Measurements from ENCODE around the gene PRKAG2. TPM values are rescaled to one million over a fixed set of nuclear protein-coding genes. Genes with fewer than 3 reads are reported as not detected.
A peak's percentile ranks its signal among the peaks of the same experiment; 100 is the strongest.

Gene PRKAG2
- total RNA-seq, 2 experiments from 2014 or later = 23.5 to 25.6 TPM

- Mint-ChIP-seq H3K36me3 (no peaks in the 10 kb centered on the region), H3K27ac (no peak overlapping the region), H3K4me3 (no peak overlapping the region), H3K4me1 (ENCODE audit: low read depth) (no peaks in the 10 kb centered on the region), H3K27me3 (peaks cover 18% of the 10 kb centered on the region), H3K9me3 (no peaks in the 10 kb centered on the region)
- POLR2A ChIA-PET = no interaction called here
- DNase-seq = no peak
- CTCF ChIA-PET = no interaction called here
- intact Hi-C loops (cut with micrococcal nuclease) = no loop called here
These were observed 12.8 kb upstream of the PRKAG2 start for GRCh38 chr7:151889406-151890354.

- DNase-seq = no peak
- ChIA-PET POLR2A (no interaction called here), CTCF (no interaction called here)
- no peaks in the 10 kb centered on the region for H3K4me1 Mint-ChIP-seq (ENCODE audit: low read depth)
- H3K36me3 Mint-ChIP-seq = no peaks in the 10 kb centered on the region
- H3K9me3 Mint-ChIP-seq = no peaks in the 10 kb centered on the region
- intact Hi-C loops (cut with micrococcal nuclease) = no loop called here
- no peak overlapping the region for H3K27ac Mint-ChIP-seq
- H3K4me3 Mint-ChIP-seq = no peak overlapping the region
- peaks cover 18% of the 10 kb centered on the region for H3K27me3 Mint-ChIP-seq
These were observed 11.5 kb upstream of the PRKAG2 start for GRCh38 chr7:151888079-151889067.

- Mint-ChIP-seq H3K27me3 (peaks cover 14% of the 10 kb centered on the region), H3K9me3 (no peaks in the 10 kb centered on the region), H3K36me3 (no peaks in the 10 kb centered on the region), H3K4me3 (no peak overlapping the region), H3K4me1 (ENCODE audit: low read depth) (no peaks in the 10 kb centered on the region), H3K27ac (no peak overlapping the region)
- ChIA-PET POLR2A (no interaction called here), CTCF (no interaction called here)
- intact Hi-C loops (cut with micrococcal nuclease) = no loop called here
- no peak for DNase-seq
These were observed 9.9 kb upstream of the PRKAG2 start for GRCh38 chr7:151886783-151887182.

- ChIA-PET CTCF (no interaction called here), POLR2A (no interaction called here)
- H3K27ac Mint-ChIP-seq = no peak overlapping the region
- H3K9me3 Mint-ChIP-seq = no peaks in the 10 kb centered on the region
- H3K27me3 Mint-ChIP-seq = peaks cover 9% of the 10 kb centered on the region
- H3K36me3 Mint-ChIP-seq = no peaks in the 10 kb centered on the region
- H3K4me1 Mint-ChIP-seq (ENCODE audit: low read depth) = no peaks in the 10 kb centered on the region
- no peak for DNase-seq
- intact Hi-C loops (cut with micrococcal nuclease) = no loop called here
- no peak overlapping the region for H3K4me3 Mint-ChIP-seq
These were observed 8.3 kb upstream of the PRKAG2 start for GRCh38 chr7:151885202-151885580.

GRCh38 chr7:151884312-151885201, 7.6 kb upstream of the PRKAG2 start:
- H3K4me3 Mint-ChIP-seq = no peak overlapping the region
- no peaks in the 10 kb centered on the region for H3K4me1 Mint-ChIP-seq (ENCODE audit: low read depth)
- CTCF ChIA-PET = interaction anchor here (1.3 kb wide), 1 partner anchor 102 kb away, joined by 5 read pairs; no protein-coding TSS in a partner anchor
- POLR2A ChIA-PET = interaction anchor here (0.5 kb wide), 1 partner anchor 661 kb away, joined by 3 read pairs; no protein-coding TSS in a partner anchor
- no peak overlapping the region for H3K27ac Mint-ChIP-seq
- no peaks in the 10 kb centered on the region for H3K36me3 Mint-ChIP-seq
- intact Hi-C loops (cut with micrococcal nuclease) = no loop called here
- no peaks in the 10 kb centered on the region for H3K9me3 Mint-ChIP-seq
- no peak for DNase-seq
- peaks cover 9% of the 10 kb centered on the region for H3K27me3 Mint-ChIP-seq

DNA sequence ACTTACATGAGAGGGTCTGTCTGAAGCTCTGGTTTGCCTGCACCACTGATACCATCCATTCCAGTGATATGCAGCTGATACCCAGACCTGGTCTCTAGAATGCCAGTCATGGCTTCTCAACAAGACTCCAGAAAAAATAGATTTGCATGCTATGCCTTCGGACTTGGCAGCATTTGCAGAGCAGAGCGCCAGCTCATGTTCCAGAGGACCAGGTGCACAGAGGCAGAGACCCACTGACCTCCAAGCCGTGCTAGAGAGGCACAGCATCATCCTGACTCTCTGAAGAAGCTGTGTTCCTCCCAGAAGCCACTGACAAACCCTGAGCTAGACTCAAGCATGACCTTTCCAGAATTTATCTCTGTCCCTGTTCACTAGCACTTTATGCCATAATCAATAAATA, 6.9 kb upstream of the PRKAG2 start:
- ChIA-PET POLR2A (interaction anchor here (0.5 kb wide), 1 partner anchor 662 kb away, joined by 3 read pairs; no protein-coding TSS in a partner anchor), CTCF (interaction anchor here (1.3 kb wide), 1 partner anchor 101 kb away, joined by 5 read pairs; no protein-coding TSS in a partner anchor)
- no peaks in the 10 kb centered on the region for H3K36me3 Mint-ChIP-seq
- H3K27me3 Mint-ChIP-seq = peaks cover 9% of the 10 kb centered on the region
- no peak overlapping the region for H3K27ac Mint-ChIP-seq
- no peak for DNase-seq
- no peaks in the 10 kb centered on the region for H3K4me1 Mint-ChIP-seq (ENCODE audit: low read depth)
- intact Hi-C loops (cut with micrococcal nuclease) = no loop called here
- H3K4me3 Mint-ChIP-seq = no peak overlapping the region
- H3K9me3 Mint-ChIP-seq = no peaks in the 10 kb centered on the region

GRCh38 chr7:151882734-151883133, 5.8 kb upstream of the PRKAG2 start:
- DNase-seq = no peak
- intact Hi-C loops (cut with micrococcal nuclease) = no loop called here
- Mint-ChIP-seq H3K27me3 (peaks cover 9% of the 10 kb centered on the region), H3K4me3 (no peak overlapping the region), H3K36me3 (no peaks in the 10 kb centered on the region), H3K9me3 (no peaks in the 10 kb centered on the region), H3K4me1 (ENCODE audit: low read depth) (peaks cover 2% of the 10 kb centered on the region), H3K27ac (no peak overlapping the region)
- ChIA-PET POLR2A (no interaction called here), CTCF (interaction anchor here (1.0 to 1.5 kb wide), 2 partner anchors 100 to 102 kb away, joined by 3 to 5 read pairs; no protein-coding TSS in a partner anchor)

- Mint-ChIP-seq H3K27ac (no peak overlapping the region), H3K27me3 (peaks cover 4% of the 10 kb centered on the region), H3K9me3 (no peaks in the 10 kb centered on the region), H3K4me3 (no peak overlapping the region), H3K36me3 (no peaks in the 10 kb centered on the region), H3K4me1 (ENCODE audit: low read depth) (peaks cover 2% of the 10 kb centered on the region)
- intact Hi-C loops (cut with micrococcal nuclease) = no loop called here
- POLR2A ChIA-PET = no interaction called here
- no peak for DNase-seq
- CTCF ChIA-PET = no interaction called here
These were observed 3.8 kb upstream of the PRKAG2 start for GRCh38 chr7:151880688-151881087.

DNA sequence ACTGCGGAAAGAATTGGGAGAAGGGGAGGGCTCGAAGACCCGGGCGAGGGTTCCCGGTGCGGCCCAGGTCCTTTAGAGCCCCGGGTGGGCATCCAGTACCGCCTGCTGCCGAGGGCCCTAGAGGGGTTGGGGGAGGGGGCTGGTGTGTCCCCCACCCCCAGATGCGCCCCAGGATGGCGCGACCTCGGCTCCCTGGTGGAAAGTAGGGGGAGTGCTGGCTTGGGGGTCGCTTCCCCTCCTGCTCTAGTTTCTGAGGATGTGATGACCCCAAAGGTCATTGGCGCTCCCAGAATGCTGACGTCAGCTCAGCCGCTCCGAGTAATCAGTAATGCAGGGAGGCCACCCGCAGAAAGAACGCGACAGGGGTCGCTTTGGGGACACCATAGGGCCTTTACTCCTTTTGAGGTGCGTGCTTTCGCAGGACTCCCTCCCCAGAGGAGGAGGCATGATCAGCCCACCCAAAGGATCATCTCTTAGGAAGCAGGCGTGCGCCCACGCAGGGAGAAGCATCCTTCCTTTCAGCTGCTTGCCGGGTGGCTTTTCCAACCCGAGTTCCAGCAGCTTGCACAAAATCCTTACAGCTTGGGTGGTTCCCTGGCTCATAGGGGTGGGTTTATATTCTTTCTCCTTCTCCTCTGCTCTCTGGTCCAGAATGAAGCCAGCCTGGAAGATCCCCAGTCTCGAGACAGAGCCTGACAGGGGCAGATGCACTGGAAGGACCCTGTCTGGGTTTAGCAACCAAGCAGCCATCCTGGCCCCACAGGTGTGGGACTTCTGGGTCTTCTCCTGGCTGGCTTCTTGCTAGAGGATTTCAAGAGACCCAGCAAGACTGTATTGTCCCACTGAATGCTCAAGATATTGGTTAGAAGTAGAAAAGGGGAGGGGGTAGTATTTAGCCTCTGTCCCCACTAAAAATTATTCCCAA, 1.3 kb upstream of the PRKAG2 start:
- Mint-ChIP-seq H3K4me3 (peak overlapping the region; percentile 23), H3K27ac (no peak overlapping the region), H3K36me3 (no peaks in the 10 kb centered on the region), H3K9me3 (no peaks in the 10 kb centered on the region), H3K4me1 (ENCODE audit: low read depth) (peaks cover 12% of the 10 kb centered on the region), H3K27me3 (no peaks in the 10 kb centered on the region)
- ChIA-PET POLR2A (interaction anchor here (1.4 kb wide), 2 partner anchors 30 to 64 kb away, joined by 4 to 6 read pairs; no protein-coding TSS in a partner anchor), CTCF (interaction anchor here (1.4 to 4.4 kb wide), 3 partner anchors 27 to 95 kb away, joined by 4 to 35 read pairs (median 6); no protein-coding TSS in a partner anchor)
- no peak for DNase-seq
- intact Hi-C loops (cut with micrococcal nuclease) = loop anchor here (2.0 to 5.0 kb wide), 5 partner anchors 39 to 584 kb away; partner anchors contain the start of genes CRYGN and GALNT11

Data from activated CD4-positive, alpha-beta memory T cell treated with anti-CD3 and anti-CD28 coated beads for 36 hours (primary cell).